Astrocyte of the cerebellum (primary cell): Measurements from ENCODE around the gene MFN2.

Experiments
- DNase-seq: peaks from one replicate; pipeline ENCODE4 v3.0.0-alpha.2; 2011; ENCODE audit warnings: low read depth
- H3K4me3 ChIP-seq: 2 replicates; pipeline ENCODE4 v1.5.1; 2011; ENCODE audit warnings: mild to moderate bottlenecking, low read depth, low read length, moderate library complexity
- CTCF ChIP-seq: IDR thresholded peaks from 2 replicates; pipeline ENCODE4 v1.5.1; 2012; ENCODE audit warnings: low read length, low read depth, moderate library complexity, mild to moderate bottlenecking; ENCODE audit errors: missing control alignments
- in situ Hi-C: cut with HindIII; loops from 2 replicates; pipeline ENCODE4 v1.10.0; 2017; ENCODE audit warnings: low sequenced_read_pairs

MFN2 gene

GRCh38 chr1:12059226-12059625 is 79.0 kb downstream of the MFN2 start:
- no peak for TF ChIP-seq CTCF
- in situ Hi-C loops = no loop called here
- H3K4me3 ChIP-seq = no peak overlapping the region
- DNase-seq = no peak

- no peak for DNase-seq
- in situ Hi-C loops = no loop called here
- TF ChIP-seq CTCF = no peak
- no peak overlapping the region for H3K4me3 ChIP-seq
These were observed 79.6 kb downstream of the MFN2 start for GRCh38 chr1:12059722-12060464.

GRCh38 chr1:12060500-12060899 is 80.3 kb downstream of the MFN2 start:
- DNase-seq = no peak
- TF ChIP-seq CTCF = no peak
- in situ Hi-C loops = no loop called here
- H3K4me3 ChIP-seq = no peak overlapping the region
